ENCODE data around the gene PDE4D.

- TF ChIP-seq EZH2 (IDR thresholded peaks at IDR 0.05; ENCODE audit: borderline replicate concordance, low read length) (no peak), CTCF (conservative IDR thresholded peaks at IDR 0.05 in 1 of 2, IDR thresholded peaks at IDR 0.05 in 1 of 2; ENCODE audit: extremely low read depth in 1 of 2, insufficient read depth in 1 of 2, low read depth in 1 of 2, low read length in 2 of 2) (no peak)
Measured at GRCh38 chr5:58933891-58934628, 959.5 kb downstream of the PDE4D start.
